K562 (cell line): ENCODE data around the gene C1orf105. TPM values are rescaled to one million over a fixed set of nuclear protein-coding genes. Genes with fewer than 3 reads are reported as not detected.
A peak's percentile ranks its signal among the peaks of the same experiment; 100 is the strongest.

Source experiments
- ATF7 ChIP-seq: fragments of 450-650 bp; IDR thresholded peaks from 2 replicates; pipeline ENCODE4 v1.7.1; 2014; ENCODE audit warnings: mild to moderate bottlenecking, moderate library complexity
- CTBP1 ChIP-seq: fragments of 450-650 bp; IDR thresholded peaks from 2 replicates; pipeline ENCODE4 v1.6.1; 2016; ENCODE audit warnings: borderline replicate concordance
- FOSL1 ChIP-seq: fragments of 200-800 bp; sonication (Bioruptor generic); conservative IDR thresholded peaks from 2 replicates; pipeline ENCODE4 v1.6.1; 2016; ENCODE audit warnings: missing genetic modification characterization, missing compliant biosample characterization
- FOXJ3 ChIP-seq: sonication (generic); formaldehyde crosslinking; IDR thresholded peaks from 2 replicates; pipeline ENCODE4 v1.4.0; 2020; ENCODE audit warnings: mild to moderate bottlenecking, missing genetic modification reagents
- FOXK1 ChIP-seq: sonication (generic); formaldehyde crosslinking; IDR thresholded peaks from 2 replicates; pipeline ENCODE4 v1.8.0; 2022; ENCODE audit warnings: missing genetic modification reagents, mild to moderate bottlenecking, borderline replicate concordance
- LEF1 ChIP-seq: fragments of 450-650 bp; IDR thresholded peaks from 2 replicates; pipeline ENCODE4 v1.6.1; 2016; ENCODE audit warnings: mild to moderate bottlenecking
- MAFK ChIP-seq: IDR thresholded peaks from 2 replicates; pipeline ENCODE4 v1.6.1; 2011; ENCODE audit warnings: low read length, improper control_type of control experiment
- MTF1 ChIP-seq: fragments of 250-450 bp; sonication (Bioruptor Pico); IDR thresholded peaks from 2 replicates; pipeline ENCODE4 v1.9.0; 2021; ENCODE audit warnings: moderate library complexity, mild to moderate bottlenecking, inconsistent platforms, borderline replicate concordance
- RAD21 ChIP-seq, 2 experiments: fragments of 250-450 bp in 1 of 2; fragments of 450-650 bp in 1 of 2; sonication (Bioruptor Pico) in 1 of 2; formaldehyde crosslinking in 1 of 2; IDR thresholded peaks in 1 of 2; conservative IDR thresholded peaks in 1 of 2; 2 replicates each; pipeline versions ENCODE4 v1.4.0 to v1.8.0; 2020 to 2022; ENCODE audit warnings: mild to moderate bottlenecking in 2 of 2, moderate library complexity in 1 of 2
- SAFB2 ChIP-seq: fragments of 200-400 bp; formaldehyde crosslinking; IDR thresholded peaks from 2 replicates; pipeline ENCODE4 v1.6.1; 2018; ENCODE audit warnings: borderline replicate concordance, low read length, low read depth, moderate library complexity; ENCODE audit not compliant: severe bottlenecking
- SFPQ ChIP-seq: fragments of 200-400 bp; formaldehyde crosslinking; IDR thresholded peaks from 2 replicates; pipeline ENCODE4 v1.6.1; 2017; ENCODE audit warnings: mild to moderate bottlenecking, low read depth, low read length, moderate library complexity
- TCF15 ChIP-seq: fragments of 250-450 bp; sonication (Bioruptor Pico); IDR thresholded peaks from 2 replicates; pipeline ENCODE4 v1.8.0; 2022; ENCODE audit warnings: moderate library complexity, mild to moderate bottlenecking, inconsistent platforms
- TEAD2 ChIP-seq: fragments of 450-650 bp; IDR thresholded peaks from 2 replicates; pipeline ENCODE4 v1.6.1; 2016; ENCODE audit warnings: missing genetic modification characterization, control low read depth, missing compliant biosample characterization
- TOE1 ChIP-seq, 2 experiments: fragments of 450-650 bp in 1 of 2; sonication (generic) in 1 of 2; formaldehyde crosslinking in 1 of 2; IDR thresholded peaks; 2 replicates each; pipeline versions ENCODE4 v1.7.1 to v1.8.0; 2016 to 2022; ENCODE audit warnings: borderline replicate concordance in 2 of 2, mild to moderate bottlenecking in 2 of 2, antibody characterized with exemption in 1 of 2, inconsistent platforms in 1 of 2, low read depth in 1 of 2, missing genetic modification reagents in 1 of 2, moderate library complexity in 1 of 2
- TRIM28 ChIP-seq: fragments of 450-650 bp; IDR thresholded peaks from 2 replicates; pipeline ENCODE4 v1.6.1; 2017
- WHSC1 ChIP-seq: IDR thresholded peaks from one replicate; pipeline ENCODE4 v1.6.1; 2012; ENCODE audit warnings: low read length, control low read depth, inconsistent platforms
- ZZZ3 ChIP-seq: fragments of 450-650 bp; IDR thresholded peaks from 2 replicates; pipeline ENCODE4 v1.6.1; 2016; ENCODE audit warnings: antibody characterized with exemption, mild to moderate bottlenecking, moderate library complexity
- polyA plus RNA-seq, 8 experiments: library from polyadenylated mRNA; depleted of rRNA in 4 of 8; stranded (reverse) in 5 of 8; unstranded in 3 of 8; fragments of >200 nt; fragmentation: Nextera tagmentation in 2 of 8; fragmentation: Illumina TruSeq in 1 of 8; extraction: Ambion mirVana in 2 of 8; extraction: Trizol in 1 of 8; gene quantifications; 2 replicates each; pipeline versions ENCODE4 v1.2.1 to v1.2.3, GENCODE V29; 2011 to 2014; ENCODE audit warnings: inconsistent platforms in 1 of 8, missing spikeins in 1 of 8
- total RNA-seq, 7 experiments: library from RNA; depleted of rRNA in 6 of 7; stranded (reverse); fragments of >200 nt in 6 of 7; fragmentation: Illumina TruSeq in 2 of 7; extraction: Trizol in 2 of 7; gene quantifications; 2 replicates each; pipeline versions ENCODE4 v1.2.1 to v1.2.3, GENCODE V29; 2011 to 2021; ENCODE audit warnings: low replicate concordance in 1 of 7
- TF ChIP-seq, protein P1 (sequence below): fragments of 250-450 bp; sonication (Bioruptor Pico); IDR thresholded peaks from 2 replicates; pipeline ENCODE4 v1.8.0; 2021; ENCODE audit warnings: moderate library complexity, mild to moderate bottlenecking, inconsistent platforms
- TF ChIP-seq, protein P2 (sequence below): fragments of 450-650 bp; IDR thresholded peaks from 2 replicates; pipeline ENCODE4 v1.6.1; 2016
- TF ChIP-seq, protein P3 (sequence below), 2 experiments: fragments of 450-650 bp in 1 of 2; sonication (generic) in 1 of 2; formaldehyde crosslinking in 1 of 2; IDR thresholded peaks in 1 of 2; conservative IDR thresholded peaks in 1 of 2; 2 replicates each; pipeline versions ENCODE4 v1.6.1 to v1.8.1; 2016 to 2023; ENCODE audit warnings: mild to moderate bottlenecking in 2 of 2, moderate library complexity in 2 of 2, inconsistent platforms in 1 of 2, missing genetic modification reagents in 1 of 2

Gene C1orf105
- total and polyA plus RNA-seq, 9 of the 15 experiments (the other 6 are each of a cell fraction or from before 2014, with no cell fraction given): 0.08 TPM; not detected in 8

DNA sequence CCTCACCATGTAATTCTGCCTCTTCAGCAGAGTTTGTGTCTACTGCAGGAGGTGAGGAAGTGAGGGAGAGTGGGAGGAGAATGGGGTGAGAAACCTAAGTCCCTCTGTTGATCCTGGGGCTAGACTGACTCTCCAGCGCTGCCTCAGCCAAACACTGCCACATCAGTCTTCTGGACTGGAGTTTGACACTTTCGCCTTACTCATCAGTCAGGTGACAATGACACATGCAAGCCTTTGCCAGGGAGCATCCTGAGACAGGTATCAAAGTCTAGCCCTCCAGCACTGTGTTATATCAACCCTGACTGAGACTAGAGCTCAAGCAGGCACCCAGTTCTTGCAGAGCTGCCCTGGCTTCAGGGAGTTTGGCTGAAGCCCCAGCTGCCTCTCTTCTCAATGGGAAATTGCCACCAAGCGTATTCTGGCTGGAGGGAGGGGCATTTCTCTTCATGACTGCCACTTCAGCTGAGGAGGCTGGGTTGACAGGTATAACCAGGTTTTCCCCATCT lies 79.2 kb downstream of the C1orf105 start (continued):
- no peak for TF ChIP-seq TRIM28
- no peak for TF ChIP-seq LEF1
- TF ChIP-seq, protein P1, sequence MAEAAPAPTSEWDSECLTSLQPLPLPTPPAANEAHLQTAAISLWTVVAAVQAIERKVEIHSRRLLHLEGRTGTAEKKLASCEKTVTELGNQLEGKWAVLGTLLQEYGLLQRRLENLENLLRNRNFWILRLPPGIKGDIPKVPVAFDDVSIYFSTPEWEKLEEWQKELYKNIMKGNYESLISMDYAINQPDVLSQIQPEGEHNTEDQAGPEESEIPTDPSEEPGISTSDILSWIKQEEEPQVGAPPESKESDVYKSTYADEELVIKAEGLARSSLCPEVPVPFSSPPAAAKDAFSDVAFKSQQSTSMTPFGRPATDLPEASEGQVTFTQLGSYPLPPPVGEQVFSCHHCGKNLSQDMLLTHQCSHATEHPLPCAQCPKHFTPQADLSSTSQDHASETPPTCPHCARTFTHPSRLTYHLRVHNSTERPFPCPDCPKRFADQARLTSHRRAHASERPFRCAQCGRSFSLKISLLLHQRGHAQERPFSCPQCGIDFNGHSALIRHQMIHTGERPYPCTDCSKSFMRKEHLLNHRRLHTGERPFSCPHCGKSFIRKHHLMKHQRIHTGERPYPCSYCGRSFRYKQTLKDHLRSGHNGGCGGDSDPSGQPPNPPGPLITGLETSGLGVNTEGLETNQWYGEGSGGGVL (CRISPR knock-in tag): no peak
- no peak for TF ChIP-seq TCF15 (CRISPR knock-in tag)
- no peak for TF ChIP-seq FOXJ3 (CRISPR knock-in tag)
- TF ChIP-seq, protein P2, sequence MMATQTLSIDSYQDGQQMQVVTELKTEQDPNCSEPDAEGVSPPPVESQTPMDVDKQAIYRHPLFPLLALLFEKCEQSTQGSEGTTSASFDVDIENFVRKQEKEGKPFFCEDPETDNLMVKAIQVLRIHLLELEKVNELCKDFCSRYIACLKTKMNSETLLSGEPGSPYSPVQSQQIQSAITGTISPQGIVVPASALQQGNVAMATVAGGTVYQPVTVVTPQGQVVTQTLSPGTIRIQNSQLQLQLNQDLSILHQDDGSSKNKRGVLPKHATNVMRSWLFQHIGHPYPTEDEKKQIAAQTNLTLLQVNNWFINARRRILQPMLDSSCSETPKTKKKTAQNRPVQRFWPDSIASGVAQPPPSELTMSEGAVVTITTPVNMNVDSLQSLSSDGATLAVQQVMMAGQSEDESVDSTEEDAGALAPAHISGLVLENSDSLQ: peak; percentile 58; the same call in 1 of the 2 replicates
- no peak for TF ChIP-seq RAD21 (CRISPR knock-in tag; conservative IDR thresholded peaks at IDR 0.05 in 1 of 2, IDR thresholded peaks at IDR 0.05 in 1 of 2)
- 0 out of 2 replicates have a peak, but pooled peaks have one; percentile 22 for TF ChIP-seq ATF7
- TF ChIP-seq SFPQ: no peak
- TF ChIP-seq SAFB2: no peak
- peak; percentile 85 for TF ChIP-seq CTBP1
- peak; percentile 95 for TF ChIP-seq FOSL1 (tag)
- TF ChIP-seq ZZZ3: no peak
- TF ChIP-seq WHSC1: no peak
- TF ChIP-seq MTF1 (CRISPR knock-in tag): no peak
- TF ChIP-seq TEAD2 (tag): no peak
- no peak for TF ChIP-seq FOXK1 (CRISPR knock-in tag)
- TF ChIP-seq MAFK: peak; percentile 33; the same call in 1 of the 2 replicates
- TF ChIP-seq, protein P3, sequence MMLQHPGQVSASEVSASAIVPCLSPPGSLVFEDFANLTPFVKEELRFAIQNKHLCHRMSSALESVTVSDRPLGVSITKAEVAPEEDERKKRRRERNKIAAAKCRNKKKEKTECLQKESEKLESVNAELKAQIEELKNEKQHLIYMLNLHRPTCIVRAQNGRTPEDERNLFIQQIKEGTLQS (IDR thresholded peaks at IDR 0.05): peak; percentile 81
- TF ChIP-seq, protein P3 (CRISPR knock-in tag; conservative IDR thresholded peaks at IDR 0.05): peak; percentile 50; the same call in 1 of the 2 replicates
- peak; percentile 31; the same call in 1 of the 2 replicates for TF ChIP-seq TOE1 (IDR thresholded peaks at IDR 0.05; ENCODE audit: borderline replicate concordance)
- no peak for TF ChIP-seq TOE1 (CRISPR knock-in tag; IDR thresholded peaks at IDR 0.05; ENCODE audit: borderline replicate concordance, low read depth)
